WTC11 (cell line): ENCODE measurements around the gene KCNN1. TPM values are rescaled to one million over a fixed set of nuclear protein-coding genes. Genes with fewer than 3 reads are reported as not detected.

Experiments used
- ATAC-seq: fragments of 200-7000 bp; cut with Tn5 transposase; 2 replicates; pipeline ENCODE4 v1.10.0; 2021; ENCODE audit warnings: mild to moderate bottlenecking, moderate library complexity
- CTCF ChIA-PET: fragments of 300-600 bp; sonication (Branson Sonifier 250); formaldehyde crosslinking; loops from one replicate; lab custom pipeline; 2021; ENCODE audit warnings: antibody characterized with exemption; lab: Charles Lee
- POLR2A ChIA-PET: fragments of 350-600 bp; sonication (Branson Sonifier 250); formaldehyde crosslinking; loops from one replicate; lab custom pipeline; 2021; ENCODE audit warnings: antibody characterized with exemption; lab: Charles Lee
- DNase-seq: peaks from one replicate; pipeline ENCODE4 v3.0.0; 2021; ENCODE audit warnings: low spot score
- H3K27ac Mint-ChIP-seq: 2 replicates; pipeline ENCODE4 v1.8.0; 2021; ENCODE audit warnings: mixed read lengths
- H3K27me3 Mint-ChIP-seq: 2 replicates; pipeline ENCODE4 v1.8.0; 2021; ENCODE audit warnings: low read depth, mild to moderate bottlenecking, moderate library complexity, mixed read lengths
- H3K36me3 Mint-ChIP-seq: 2 replicates; pipeline ENCODE4 v1.8.0; 2021; ENCODE audit warnings: mixed read lengths
- H3K4me1 Mint-ChIP-seq: 2 replicates; pipeline ENCODE4 v1.8.0; 2022; ENCODE audit warnings: mixed read lengths
- H3K4me3 Mint-ChIP-seq: 2 replicates; pipeline ENCODE4 v1.8.0; 2021; ENCODE audit warnings: mild to moderate bottlenecking, moderate library complexity, mixed read lengths
- H3K9me3 Mint-ChIP-seq: 2 replicates; pipeline ENCODE4 v1.8.0; 2021; ENCODE audit warnings: mixed read lengths
- ATF6 ChIP-seq: sonication (generic); formaldehyde crosslinking; IDR thresholded peaks from 2 replicates; pipeline ENCODE4 v1.8.1; 2023; ENCODE audit warnings: mild to moderate bottlenecking, missing genetic modification reagents
- E2F1 ChIP-seq: sonication (generic); formaldehyde crosslinking; IDR thresholded peaks from 2 replicates; pipeline ENCODE4 v1.8.0; 2022; ENCODE audit warnings: mild to moderate bottlenecking, missing genetic modification reagents
- E2F4 ChIP-seq: sonication (generic); formaldehyde crosslinking; IDR thresholded peaks from 2 replicates; pipeline ENCODE4 v1.8.1; 2022; ENCODE audit warnings: low read depth, mild to moderate bottlenecking, moderate library complexity, missing genetic modification reagents, borderline replicate concordance
- E2F5 ChIP-seq: sonication (generic); formaldehyde crosslinking; IDR thresholded peaks from 2 replicates; pipeline ENCODE4 v1.8.1; 2022; ENCODE audit warnings: mild to moderate bottlenecking, moderate library complexity, missing genetic modification reagents
- EMX1 ChIP-seq: fragments of 250-450 bp; sonication (Bioruptor Pico); IDR thresholded peaks from 2 replicates; pipeline ENCODE4 v1.8.0; 2021; ENCODE audit warnings: mild to moderate bottlenecking
- GTF2I ChIP-seq: fragments of 250-450 bp; sonication (Bioruptor Pico); conservative IDR thresholded peaks from 2 replicates; pipeline ENCODE4 v1.4.0; 2021; ENCODE audit warnings: mild to moderate bottlenecking
- HMGXB4 ChIP-seq: sonication (generic); formaldehyde crosslinking; IDR thresholded peaks from 2 replicates; pipeline ENCODE4 v1.8.1; 2023; ENCODE audit warnings: mild to moderate bottlenecking, moderate library complexity, missing genetic modification reagents
- JUN ChIP-seq: sonication (generic); formaldehyde crosslinking; IDR thresholded peaks from 2 replicates; pipeline ENCODE4 v1.8.0; 2023; ENCODE audit warnings: mild to moderate bottlenecking, missing genetic modification reagents
- NFYB ChIP-seq: sonication (generic); formaldehyde crosslinking; conservative IDR thresholded peaks from 2 replicates; pipeline ENCODE4 v1.8.0; 2022; ENCODE audit warnings: low read depth, missing genetic modification reagents
- NR1H2 ChIP-seq: sonication (generic); formaldehyde crosslinking; IDR thresholded peaks from 2 replicates; pipeline ENCODE4 v1.9.0; 2021; ENCODE audit warnings: mild to moderate bottlenecking, moderate library complexity, missing genetic modification reagents
- NR3C1 ChIP-seq: sonication (generic); formaldehyde crosslinking; conservative IDR thresholded peaks from 2 replicates; pipeline ENCODE4 v1.8.1; 2023; ENCODE audit warnings: low read depth, mild to moderate bottlenecking, missing genetic modification reagents
- SMAD3 ChIP-seq: sonication (generic); formaldehyde crosslinking; IDR thresholded peaks from 2 replicates; pipeline ENCODE4 v1.8.0; 2022; ENCODE audit warnings: missing genetic modification reagents, mild to moderate bottlenecking, borderline replicate concordance
- STAT6 ChIP-seq: sonication (generic); formaldehyde crosslinking; conservative IDR thresholded peaks from 2 replicates; pipeline ENCODE4 v1.8.1; 2023; ENCODE audit warnings: mild to moderate bottlenecking, low read depth, missing genetic modification reagents, moderate library complexity
- TEAD1 ChIP-seq: sonication (generic); formaldehyde crosslinking; IDR thresholded peaks from 2 replicates; pipeline ENCODE4 v1.8.0; 2022; ENCODE audit warnings: mild to moderate bottlenecking, missing genetic modification reagents
- TP53 ChIP-seq: sonication (generic); formaldehyde crosslinking; IDR thresholded peaks from 2 replicates; pipeline ENCODE4 v1.8.1; 2023; ENCODE audit warnings: mild to moderate bottlenecking, missing genetic modification reagents
- USF2 ChIP-seq: sonication (generic); formaldehyde crosslinking; IDR thresholded peaks from 2 replicates; pipeline ENCODE4 v1.8.1; 2023; ENCODE audit warnings: mild to moderate bottlenecking, missing genetic modification reagents, moderate library complexity
- ZNF219 ChIP-seq: sonication (generic); formaldehyde crosslinking; IDR thresholded peaks from 2 replicates; pipeline ENCODE4 v1.8.0; 2023; ENCODE audit warnings: missing genetic modification reagents, mild to moderate bottlenecking, borderline replicate concordance
- ZNF281 ChIP-seq: sonication (generic); formaldehyde crosslinking; IDR thresholded peaks from 2 replicates; pipeline ENCODE4 v1.8.0; 2023; ENCODE audit warnings: mild to moderate bottlenecking, missing genetic modification reagents
- ZNF425 ChIP-seq: fragments of 250-450 bp; sonication (Bioruptor Pico); conservative IDR thresholded peaks from 2 replicates; pipeline ENCODE4 v1.9.0; 2021; ENCODE audit warnings: mild to moderate bottlenecking
- total RNA-seq: library from RNA; stranded (reverse); gene quantifications from 3 replicates; pipeline ENCODE4 v1.2.3, GENCODE V29; 2021

The KCNN1 gene
- total RNA-seq, 1 experiment from 2014 or later: 15.3 TPM

- POLR2A ChIA-PET: interaction anchor here (0.5 to 1.5 kb wide), 3 partner anchors 9 to 48 kb away, joined by 5 to 7 read pairs (median 5); partner anchors contain the start of gene CCDC124
- DNase-seq (peak; percentile 47), ATAC-seq (no peak)
- peak overlapping the region; percentile 77 for H3K4me3 Mint-ChIP-seq
- peaks cover 27% of the 10 kb centered on the region for H3K4me1 Mint-ChIP-seq
- H3K27ac Mint-ChIP-seq: no peak overlapping the region
- H3K36me3 Mint-ChIP-seq: no peaks in the 10 kb centered on the region
- H3K27me3 Mint-ChIP-seq: peaks cover 54% of the 10 kb centered on the region
- CTCF ChIA-PET: interaction anchor here (0.6 to 5.0 kb wide), 8 partner anchors 10 to 511 kb away, joined by 3 to 43 read pairs (median 4); partner anchors contain the start of genes CCDC124 and RAB3A
- no peaks in the 10 kb centered on the region for H3K9me3 Mint-ChIP-seq
- TF ChIP-seq ATF6 (CRISPR knock-in tag): no peak
- TF ChIP-seq ZNF281 (CRISPR knock-in tag): 0 out of 2 replicates have a peak, but pooled peaks have one; percentile 9
- no peak for TF ChIP-seq NFYB
- TF ChIP-seq ZNF425: no peak
- TF ChIP-seq E2F4: no peak
- no peak for TF ChIP-seq NR3C1 (CRISPR knock-in tag)
- no peak for TF ChIP-seq JUN (CRISPR knock-in tag)
- no peak for TF ChIP-seq TEAD1 (CRISPR knock-in tag)
- no peak for TF ChIP-seq SMAD3 (CRISPR knock-in tag)
- TF ChIP-seq E2F5: no peak
- TF ChIP-seq EMX1 (CRISPR knock-in tag): no peak
- TF ChIP-seq USF2 (CRISPR knock-in tag): no peak
- TF ChIP-seq GTF2I (CRISPR knock-in tag): 0 out of 2 replicates have a peak, but pooled peaks have one; percentile 34
- no peak for TF ChIP-seq ZNF219 (CRISPR knock-in tag)
- no peak for TF ChIP-seq TP53 (CRISPR knock-in tag)
- TF ChIP-seq STAT6: no peak
- TF ChIP-seq HMGXB4 (CRISPR knock-in tag): no peak
- TF ChIP-seq NR1H2 (CRISPR knock-in tag): no peak
- no peak for TF ChIP-seq E2F1
These were observed 14.6 kb upstream of the KCNN1 start for GRCh38 chr19:17951990-17952976.
